ENCODE measurements around the gene CROCC2. TPM values are rescaled to one million over a fixed set of nuclear protein-coding genes. Genes with fewer than 3 reads are reported as not detected.

Gene CROCC2
- total RNA-seq, 4 donors from 2014 or later = 0.07 TPM; not detected in 3

DNA sequence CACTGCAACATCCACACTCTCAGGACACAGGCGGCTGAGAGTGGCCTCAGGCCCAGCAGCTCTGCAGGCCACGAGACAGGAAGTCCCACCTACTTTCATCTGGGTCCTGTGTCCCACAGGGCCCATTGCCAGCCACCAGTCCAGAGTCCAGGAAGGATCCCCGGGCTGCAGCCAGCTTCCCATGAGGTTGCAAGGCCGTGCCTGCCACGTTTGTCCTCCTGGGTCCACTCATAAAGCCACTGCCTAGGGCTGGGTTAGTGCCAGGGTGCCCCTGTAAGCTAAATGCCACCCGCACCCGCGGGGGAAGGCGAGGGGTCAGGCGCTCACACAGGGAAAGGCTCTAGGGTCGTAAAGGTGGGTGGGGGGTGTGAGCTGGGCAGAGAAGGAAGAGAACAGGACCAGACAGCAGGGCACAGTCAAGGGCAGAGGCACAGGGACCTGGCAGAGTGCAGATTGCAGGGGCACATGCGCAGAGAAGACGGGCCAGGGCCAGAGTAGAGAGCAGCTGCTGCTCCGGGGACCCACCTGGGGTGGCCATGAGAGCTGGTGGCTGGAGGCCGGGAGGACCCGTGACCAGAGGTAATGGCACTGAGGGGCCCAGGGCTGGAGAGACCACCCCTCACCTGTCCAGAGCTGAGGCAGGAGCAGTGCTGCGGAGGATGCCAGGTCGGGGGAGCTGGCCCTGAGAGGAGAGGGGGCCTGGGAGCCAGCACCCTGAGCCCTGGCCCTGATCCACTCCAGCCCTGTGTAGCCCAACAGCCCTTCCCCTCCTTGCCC is 29.5 kb upstream of the CROCC2 start:
- no peaks in the 10 kb centered on the region for H3K27me3 ChIP-seq
- intact Hi-C loops (cut with DNase I; ENCODE audit: low total_unique reads) = no loop called here
- in situ Hi-C loops (cut with MboI; ENCODE audit: low sequenced_read_pairs in 4 of 4) = no loop called here
- H3K4me3 ChIP-seq = no peak overlapping the region
- H3K9me3 ChIP-seq = no peaks in the 10 kb centered on the region
- ATAC-seq = no peak
- H3K4me1 ChIP-seq = no peaks in the 10 kb centered on the region
- TF ChIP-seq, protein P1, sequence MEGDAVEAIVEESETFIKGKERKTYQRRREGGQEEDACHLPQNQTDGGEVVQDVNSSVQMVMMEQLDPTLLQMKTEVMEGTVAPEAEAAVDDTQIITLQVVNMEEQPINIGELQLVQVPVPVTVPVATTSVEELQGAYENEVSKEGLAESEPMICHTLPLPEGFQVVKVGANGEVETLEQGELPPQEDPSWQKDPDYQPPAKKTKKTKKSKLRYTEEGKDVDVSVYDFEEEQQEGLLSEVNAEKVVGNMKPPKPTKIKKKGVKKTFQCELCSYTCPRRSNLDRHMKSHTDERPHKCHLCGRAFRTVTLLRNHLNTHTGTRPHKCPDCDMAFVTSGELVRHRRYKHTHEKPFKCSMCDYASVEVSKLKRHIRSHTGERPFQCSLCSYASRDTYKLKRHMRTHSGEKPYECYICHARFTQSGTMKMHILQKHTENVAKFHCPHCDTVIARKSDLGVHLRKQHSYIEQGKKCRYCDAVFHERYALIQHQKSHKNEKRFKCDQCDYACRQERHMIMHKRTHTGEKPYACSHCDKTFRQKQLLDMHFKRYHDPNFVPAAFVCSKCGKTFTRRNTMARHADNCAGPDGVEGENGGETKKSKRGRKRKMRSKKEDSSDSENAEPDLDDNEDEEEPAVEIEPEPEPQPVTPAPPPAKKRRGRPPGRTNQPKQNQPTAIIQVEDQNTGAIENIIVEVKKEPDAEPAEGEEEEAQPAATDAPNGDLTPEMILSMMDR (IDR thresholded peaks at IDR 0.05 in 4 of 5, conservative IDR thresholded peaks at IDR 0.05 in 1 of 5) = no peak
- TF ChIP-seq POLR2A (IDR thresholded peaks at IDR 0.05) = no peak
- peak in 1 of 2 donors; percentile 11 for DNase-seq
- H3K36me3 ChIP-seq = no peaks in the 10 kb centered on the region
- no peak overlapping the region for H3K27ac ChIP-seq

DNA sequence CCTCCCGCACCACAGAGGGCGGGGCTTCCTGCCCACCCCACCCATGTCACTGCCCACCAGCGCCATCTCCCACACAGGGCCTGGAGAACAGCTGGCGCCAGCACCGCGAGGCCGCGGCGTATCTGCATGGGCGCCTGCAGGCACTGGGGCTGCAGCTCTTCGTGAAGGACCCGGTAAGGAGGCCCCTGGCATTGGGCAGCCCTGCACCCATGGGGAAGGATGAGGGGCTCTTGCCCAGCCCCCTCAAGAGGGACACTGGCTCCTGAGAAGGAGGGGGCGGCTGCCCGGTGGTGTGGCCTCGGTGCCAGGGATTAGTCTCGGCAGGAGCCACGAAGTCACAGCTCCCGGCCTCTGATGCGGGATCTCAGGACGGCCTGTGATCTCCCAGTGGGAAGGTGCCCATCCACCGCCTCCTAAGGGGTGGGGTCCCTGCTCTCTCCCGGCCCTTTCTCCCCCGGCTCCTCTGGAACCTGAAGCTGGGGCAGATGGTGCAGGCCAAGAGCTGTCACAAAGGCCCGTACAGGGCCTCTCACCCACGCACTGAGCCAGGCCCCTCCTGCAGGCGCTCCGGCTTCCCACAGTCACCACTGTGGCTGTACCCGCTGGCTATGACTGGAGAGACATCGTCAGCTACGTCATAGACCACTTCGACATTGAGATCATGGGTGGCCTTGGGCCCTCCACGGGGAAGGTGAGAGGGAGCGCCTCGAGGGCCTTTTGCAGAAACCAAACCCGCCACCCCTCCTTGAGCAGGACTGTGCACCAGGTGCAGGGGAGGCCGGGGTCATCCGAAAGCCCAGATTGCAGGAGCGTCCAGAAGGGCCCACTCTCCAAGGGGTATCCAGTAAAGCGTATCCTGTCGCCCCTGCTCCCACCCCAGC is 28.4 kb upstream of the CROCC2 start:
- TF ChIP-seq POLR2A (IDR thresholded peaks at IDR 0.05) = no peak
- TF ChIP-seq, protein P1 (IDR thresholded peaks at IDR 0.05 in 4 of 5, conservative IDR thresholded peaks at IDR 0.05 in 1 of 5) = no peak
- in situ Hi-C loops (cut with MboI; ENCODE audit: low sequenced_read_pairs in 4 of 4) = no loop called here
- no peaks in the 10 kb centered on the region for H3K27me3 ChIP-seq

DNA sequence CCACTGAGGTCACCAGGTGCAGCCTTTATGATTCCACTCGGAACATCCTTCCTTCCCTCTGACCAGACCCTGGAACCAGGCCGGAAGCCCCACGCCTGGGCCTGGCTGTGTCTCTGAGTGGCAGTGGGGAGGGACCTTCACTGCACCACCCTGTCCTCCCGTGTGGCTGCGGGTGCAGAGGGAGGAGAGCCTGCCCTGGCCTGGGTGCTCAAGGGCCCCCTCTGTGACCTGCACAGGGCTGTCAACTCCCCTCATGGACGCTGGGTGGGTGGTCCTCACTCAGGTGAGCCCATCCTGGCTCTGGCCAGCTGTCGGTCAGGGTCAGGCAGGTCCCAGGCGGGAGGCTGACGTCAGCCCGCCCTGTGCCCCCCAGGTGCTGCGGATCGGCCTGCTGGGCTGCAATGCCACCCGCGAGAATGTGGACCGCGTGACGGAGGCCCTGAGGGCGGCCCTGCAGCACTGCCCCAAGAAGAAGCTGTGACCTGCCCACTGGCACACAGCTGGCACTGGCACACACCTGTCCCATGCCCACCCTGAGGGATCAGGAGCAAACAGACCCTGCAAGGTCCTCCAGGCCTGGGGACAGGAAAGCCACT is 27.7 kb upstream of the CROCC2 start:
- in situ Hi-C loops (cut with MboI; ENCODE audit: low sequenced_read_pairs in 4 of 4) = no loop called here
- no peaks in the 10 kb centered on the region for H3K9me3 ChIP-seq
- no peaks in the 10 kb centered on the region for H3K36me3 ChIP-seq
- no peak for TF ChIP-seq POLR2A (IDR thresholded peaks at IDR 0.05)
- TF ChIP-seq, protein P1 (IDR thresholded peaks at IDR 0.05 in 4 of 5, conservative IDR thresholded peaks at IDR 0.05 in 1 of 5) = no peak
- ATAC-seq (no peak), DNase-seq (peak in 1 of 2 donors; percentile 7)
- no peak overlapping the region for H3K27ac ChIP-seq
- H3K27me3 ChIP-seq = no peaks in the 10 kb centered on the region
- intact Hi-C loops (cut with DNase I; ENCODE audit: low total_unique reads) = no loop called here
- no peaks in the 10 kb centered on the region for H3K4me1 ChIP-seq
- H3K4me3 ChIP-seq = no peak overlapping the region

More for the DNA sequence above, 28.4 kb upstream of the CROCC2 start:
- no peaks in the 10 kb centered on the region for H3K4me1 ChIP-seq
- no peak overlapping the region for H3K4me3 ChIP-seq
- no peak for ATAC-seq
- no peak overlapping the region for H3K27ac ChIP-seq
- no peaks in the 10 kb centered on the region for H3K36me3 ChIP-seq
- no peaks in the 10 kb centered on the region for H3K9me3 ChIP-seq
- intact Hi-C loops (cut with DNase I; ENCODE audit: low total_unique reads) = no loop called here
- peak in 1 of 2 donors; percentile 6 for DNase-seq

DNA sequence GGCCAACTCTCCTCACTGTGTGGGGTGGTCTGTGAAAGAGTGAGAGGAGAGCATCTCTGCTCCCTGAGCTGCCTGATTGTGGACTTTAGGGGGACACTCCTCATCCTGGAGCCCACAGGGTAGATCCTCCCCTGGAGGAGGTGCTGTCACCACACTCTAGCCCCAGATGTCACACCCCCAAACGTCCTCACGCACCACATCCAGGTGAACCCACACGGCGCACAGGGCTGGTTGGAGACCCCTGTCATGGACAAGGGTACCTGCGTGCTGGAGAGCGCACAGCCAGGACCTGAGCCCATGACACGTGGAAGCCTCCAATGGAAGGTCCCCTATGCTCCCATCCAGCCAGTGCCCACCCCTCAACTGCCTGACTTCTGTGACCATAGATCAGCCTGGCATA is 27.0 kb upstream of the CROCC2 start:
- Histone ChIP-seq H3K4me1 (no peaks in the 10 kb centered on the region), H3K4me3 (no peak overlapping the region), H3K27ac (no peak overlapping the region), H3K27me3 (no peaks in the 10 kb centered on the region), H3K9me3 (no peaks in the 10 kb centered on the region), H3K36me3 (no peaks in the 10 kb centered on the region)
- intact Hi-C loops (cut with DNase I; ENCODE audit: low total_unique reads) (no loop called here), in situ Hi-C loops (cut with MboI; ENCODE audit: low sequenced_read_pairs in 4 of 4) (no loop called here)
- DNase-seq = peak in 1 of 2 donors; percentile 4
- TF ChIP-seq, protein P1 (IDR thresholded peaks at IDR 0.05 in 4 of 5, conservative IDR thresholded peaks at IDR 0.05 in 1 of 5) = no peak
- no peak for TF ChIP-seq POLR2A (IDR thresholded peaks at IDR 0.05)
- no peak for ATAC-seq
